B cell (primary cell): ENCODE data around the gene BRF1. TPM values are rescaled to one million over a fixed set of nuclear protein-coding genes. Genes with fewer than 3 reads are reported as not detected.

ENCODE experiments used
- ATAC-seq: fragments of 200-7000 bp; cut with Tn5 transposase; one replicate; pipeline ENCODE4 v1.10.0; 2021; ENCODE audit warnings: low read depth, mild to moderate bottlenecking, moderate number of reproducible peaks, moderate library complexity
- CTCF ChIA-PET: fragments of 350-600 bp; sonication (Branson Sonifier 250); formaldehyde crosslinking; loops from one replicate; lab custom pipeline; 2021; ENCODE audit warnings: antibody characterized with exemption, inconsistent platforms; lab: Charles Lee
- POLR2A ChIA-PET: fragments of 350-600 bp; sonication (Branson Sonifier 250); formaldehyde crosslinking; loops from one replicate; lab custom pipeline; 2021; ENCODE audit warnings: antibody characterized with exemption; lab: Charles Lee
- DNase-seq: peaks from one replicate; pipeline ENCODE4 v3.0.0; 2013
- H2AFZ ChIP-seq: 2 replicates; pipeline ENCODE4 v1.6.1; 2012; ENCODE audit warnings: mild to moderate bottlenecking, low read depth, low read length; ENCODE audit not compliant: insufficient read depth, poor library complexity, severe bottlenecking
- H3K27ac ChIP-seq, 2 donors: 1 replicate in 1 of 2; 2 replicates in 1 of 2; pipeline ENCODE4 v1.5.1; 2012 to 2013; ENCODE audit warnings: low read length in 2 of 2, mild to moderate bottlenecking in 2 of 2, moderate library complexity in 1 of 2
- H3K27me3 ChIP-seq, 4 experiments: fragments of 200-600 bp in 1 of 4; sonication (generic) in 1 of 4; replicated peaks in 1 of 4; 1 replicate in 2 of 4; 2 replicates in 2 of 4; pipeline versions ENCODE4 v1.6.1 to v1.7.0; 2013 to 2016; ENCODE audit warnings: low read length in 3 of 4, mild to moderate bottlenecking in 2 of 4, mixed read lengths in 1 of 4, moderate library complexity in 1 of 4; ENCODE audit not compliant: insufficient read depth in 4 of 4, control insufficient read depth in 3 of 4; ENCODE audit errors: control extremely low read depth in 1 of 4
- H3K36me3 ChIP-seq, 2 experiments: replicated peaks in 1 of 2; 1 replicate in 1 of 2; 2 replicates in 1 of 2; pipeline versions ENCODE4 v1.6.1 to v1.7.1; 2013; ENCODE audit warnings: low read length in 1 of 2; ENCODE audit not compliant: insufficient read depth in 2 of 2, control insufficient read depth in 1 of 2; ENCODE audit errors: control extremely low read depth in 1 of 2, extremely low read depth in 1 of 2
- H3K4me1 ChIP-seq, 2 donors: fragments of 200-600 bp in 1 of 2; sonication (generic) in 1 of 2; 1 replicate in 1 of 2; 2 replicates in 1 of 2; pipeline versions ENCODE4 v1.5.1 to v1.6.1; 2013 to 2017; ENCODE audit warnings: low read length in 2 of 2; ENCODE audit not compliant: control insufficient read depth in 2 of 2, insufficient read depth in 2 of 2
- H3K4me2 ChIP-seq: replicated peaks from 2 replicates; pipeline ENCODE3; 2012; ENCODE audit warnings: mild to moderate bottlenecking, low read depth, low read length; ENCODE audit not compliant: poor library complexity, severe bottlenecking
- H3K4me3 ChIP-seq, 5 experiments: fragments of 200-600 bp in 1 of 5; sonication (generic) in 1 of 5; 1 replicate in 3 of 5; 2 replicates in 2 of 5; pipeline versions ENCODE4 v1.5.1 to v1.7.0; 2011 to 2016; ENCODE audit warnings: low read length in 4 of 5, mild to moderate bottlenecking in 4 of 5, low read depth in 2 of 5, control low read depth in 1 of 5, moderate library complexity in 1 of 5; ENCODE audit not compliant: insufficient read depth in 1 of 5; ENCODE audit errors: control extremely low read depth in 1 of 5, extremely low read depth in 1 of 5
- H3K79me2 ChIP-seq: fragments of 200-600 bp; sonication (generic); one replicate; pipeline ENCODE4 v1.6.0; 2016; ENCODE audit warnings: low read length; ENCODE audit not compliant: control insufficient read depth, insufficient read depth
- H3K9ac ChIP-seq: fragments of 200-600 bp; sonication (generic); 2 replicates; pipeline ENCODE4 v1.6.1; 2017; ENCODE audit warnings: mild to moderate bottlenecking, low read length, moderate library complexity
- H3K9me3 ChIP-seq, 3 donors: one replicate each; pipeline versions ENCODE4 v1.6.1 to v1.7.1; 2013; ENCODE audit warnings: low read length in 2 of 3; ENCODE audit not compliant: control insufficient read depth in 2 of 3, insufficient read depth in 1 of 3; ENCODE audit errors: control extremely low read depth in 1 of 3
- H4K20me1 ChIP-seq: 2 replicates; pipeline ENCODE4 v1.6.0; 2012; ENCODE audit warnings: mild to moderate bottlenecking, low read length; ENCODE audit not compliant: insufficient read depth, control insufficient read depth, poor library complexity, severe bottlenecking
- H3K27ac Mint-ChIP-seq: one replicate; pipeline ENCODE4 v1.8.0; 2021; ENCODE audit warnings: mixed read lengths
- H3K27me3 Mint-ChIP-seq: one replicate; pipeline ENCODE4 v1.8.0; 2021; ENCODE audit warnings: mixed read lengths
- H3K4me1 Mint-ChIP-seq: one replicate; pipeline ENCODE4 v1.8.0; 2021; ENCODE audit warnings: mixed read lengths
- H3K4me3 Mint-ChIP-seq: one replicate; pipeline ENCODE4 v1.8.0; 2021; ENCODE audit warnings: mixed read lengths
- H3K9me3 Mint-ChIP-seq: one replicate; pipeline ENCODE4 v1.8.0; 2022; ENCODE audit warnings: mixed read lengths; ENCODE audit not compliant: insufficient read depth
- EZH2 ChIP-seq: IDR thresholded peaks from 2 replicates; pipeline ENCODE4 v1.6.1; 2012; ENCODE audit warnings: borderline replicate concordance, low read depth, mild to moderate bottlenecking, moderate library complexity, low read length; ENCODE audit not compliant: insufficient read depth, poor library complexity, severe bottlenecking
- WGBS: methylation state at CpG from one replicate; pipeline ENCODE4 v1.1.5; 2013; ENCODE audit warnings: missing lambda C conversion rate; ENCODE audit not compliant: insufficient coverage; 5-methylcytosine and 5-hydroxymethylcytosine counted together
- intact Hi-C: fragments of 100-400 bp; cut with micrococcal nuclease; formaldehyde crosslinking; loops from one replicate; pipeline ENCODE4 v1.10.0; 2022
- polyA plus RNA-seq: library from polyadenylated mRNA; depleted of rRNA; stranded (reverse); fragments of >200 nt; gene quantifications from 2 replicates; pipeline ENCODE4 v1.2.3, GENCODE V29; 2012
- total RNA-seq, 2 donors: library from RNA; stranded (reverse); fragments of 120-200 nt in 1 of 2; gene quantifications; 1 replicate in 1 of 2; 2 replicates in 1 of 2; pipeline versions ENCODE4 v1.2.3 to v1.2.4, GENCODE V29; 2013 to 2022
- TF ChIP-seq, protein P1 (sequence below): fragments of 200-600 bp; IDR thresholded peaks from one replicate; pipeline ENCODE4 v1.8.0; 2022; ENCODE audit warnings: antibody characterized with exemption, mild to moderate bottlenecking

The BRF1 gene
- total and polyA plus RNA-seq, 2 donors (not counting 1 experiment from before 2014, with no cell fraction given): 24.5 to 55.8 TPM

DNA sequence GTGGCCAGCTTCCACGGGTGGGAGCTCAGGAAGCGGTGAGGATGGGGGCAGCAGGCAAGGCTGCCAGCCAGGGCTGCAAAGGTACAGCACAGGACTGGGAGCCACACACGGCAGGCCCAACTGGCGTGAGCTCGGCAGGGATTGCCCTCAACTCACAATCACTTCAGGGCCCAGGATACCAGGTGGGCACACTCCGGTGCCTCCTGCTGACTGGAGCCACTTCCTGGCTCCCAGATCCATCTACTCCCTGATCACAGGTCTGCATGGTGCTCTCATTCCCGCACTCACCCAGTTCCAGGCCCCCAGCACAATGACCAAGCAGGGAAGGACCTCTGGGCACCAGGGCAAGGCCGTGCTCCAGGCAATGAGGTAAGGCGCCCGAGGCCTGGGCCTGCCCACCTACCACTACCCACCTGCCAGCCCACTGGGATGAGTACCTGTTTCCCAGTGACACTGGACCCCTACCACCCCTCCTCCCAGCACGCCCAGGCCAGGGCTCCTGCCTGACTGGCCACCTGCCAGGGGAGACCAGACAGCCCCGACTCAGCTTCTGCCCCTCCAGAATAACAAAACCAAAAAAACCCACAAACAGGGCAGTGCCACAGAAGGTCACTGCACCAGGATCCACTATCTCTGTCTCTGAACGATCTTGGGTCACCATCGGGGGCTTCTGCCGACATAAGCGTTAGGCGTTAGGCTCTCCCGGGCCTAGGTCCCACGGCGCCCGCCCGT, 134.1 kb downstream of the BRF1 start:
- peak overlapping the region; percentile 70 for H3K4me3 Mint-ChIP-seq
- no peaks in the 10 kb centered on the region for H3K79me2 ChIP-seq
- no peak overlapping the region for H3K4me3 ChIP-seq
- peaks cover 24% of the 10 kb centered on the region for H3K4me1 Mint-ChIP-seq
- no peak overlapping the region for H2AFZ ChIP-seq
- H3K9me3 ChIP-seq: no peaks in the 10 kb centered on the region
- ChIA-PET CTCF (no interaction called here), POLR2A (no interaction called here)
- H3K27ac Mint-ChIP-seq: peak overlapping the region; percentile 15
- no peaks in the 10 kb centered on the region for H3K9me3 Mint-ChIP-seq
- H3K27me3 Mint-ChIP-seq: peaks cover 17% of the 10 kb centered on the region
- intact Hi-C loops: no loop called here
- H3K9ac ChIP-seq: no peak overlapping the region
- peaks cover 0 to 47% (median 20%) of the 10 kb centered on the region in 4 experiments for H3K27me3 ChIP-seq
- DNase-seq (no peak), ATAC-seq (no peak)
- no peaks in the 10 kb centered on the region for H4K20me1 ChIP-seq
- peaks cover 15 to 23% of the 10 kb centered on the region in 2 donors for H3K4me1 ChIP-seq
- no peaks in the 10 kb centered on the region for H3K36me3 ChIP-seq
- 69% methylated on average over 22 of the region's 22 CpGs for WGBS
- H3K4me2 ChIP-seq: peak overlapping the region; percentile 89
- no peak for TF ChIP-seq EZH2
- TF ChIP-seq, protein P1, sequence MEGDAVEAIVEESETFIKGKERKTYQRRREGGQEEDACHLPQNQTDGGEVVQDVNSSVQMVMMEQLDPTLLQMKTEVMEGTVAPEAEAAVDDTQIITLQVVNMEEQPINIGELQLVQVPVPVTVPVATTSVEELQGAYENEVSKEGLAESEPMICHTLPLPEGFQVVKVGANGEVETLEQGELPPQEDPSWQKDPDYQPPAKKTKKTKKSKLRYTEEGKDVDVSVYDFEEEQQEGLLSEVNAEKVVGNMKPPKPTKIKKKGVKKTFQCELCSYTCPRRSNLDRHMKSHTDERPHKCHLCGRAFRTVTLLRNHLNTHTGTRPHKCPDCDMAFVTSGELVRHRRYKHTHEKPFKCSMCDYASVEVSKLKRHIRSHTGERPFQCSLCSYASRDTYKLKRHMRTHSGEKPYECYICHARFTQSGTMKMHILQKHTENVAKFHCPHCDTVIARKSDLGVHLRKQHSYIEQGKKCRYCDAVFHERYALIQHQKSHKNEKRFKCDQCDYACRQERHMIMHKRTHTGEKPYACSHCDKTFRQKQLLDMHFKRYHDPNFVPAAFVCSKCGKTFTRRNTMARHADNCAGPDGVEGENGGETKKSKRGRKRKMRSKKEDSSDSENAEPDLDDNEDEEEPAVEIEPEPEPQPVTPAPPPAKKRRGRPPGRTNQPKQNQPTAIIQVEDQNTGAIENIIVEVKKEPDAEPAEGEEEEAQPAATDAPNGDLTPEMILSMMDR: no peak
- no peak overlapping the region for H3K27ac ChIP-seq

DNA sequence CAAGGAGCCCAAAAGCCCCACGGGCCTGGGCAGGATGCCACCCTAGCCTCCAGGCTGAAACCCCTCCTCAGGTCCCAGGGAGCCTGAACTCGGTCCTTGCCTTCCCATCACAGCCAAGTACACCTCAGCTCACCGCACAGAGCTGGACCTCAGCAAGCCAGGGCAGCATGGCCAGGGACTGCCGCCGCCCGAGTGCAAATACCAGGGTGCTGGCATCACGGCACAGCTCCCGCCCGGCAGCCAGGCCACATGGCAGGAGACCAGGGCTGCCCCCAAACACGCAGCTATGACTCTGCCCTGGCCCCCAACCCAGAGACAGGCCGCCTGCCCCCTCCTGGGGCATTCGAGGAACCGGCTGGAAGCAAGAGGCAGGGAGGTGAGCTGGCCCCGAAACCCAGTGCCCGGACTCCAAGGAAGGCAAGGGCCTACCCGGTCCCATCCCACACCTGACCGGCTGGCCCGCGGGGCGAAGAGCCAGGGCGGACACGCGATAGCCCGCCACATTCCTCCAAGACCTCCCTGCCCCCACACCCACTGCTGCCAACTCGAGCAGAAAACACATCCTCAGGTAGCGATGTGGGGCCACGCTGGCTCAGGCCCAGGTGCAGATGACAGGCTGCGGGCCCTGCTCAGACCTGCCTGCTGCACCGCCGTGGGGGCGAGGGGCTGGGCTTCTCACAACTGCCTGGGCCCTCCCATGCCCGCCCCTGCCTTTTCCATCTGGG, 134.9 kb downstream of the BRF1 start:
- no peak for TF ChIP-seq EZH2
- TF ChIP-seq, protein P1: no peak
- peaks cover 15 to 19% of the 10 kb centered on the region in 2 donors for H3K4me1 ChIP-seq
- H3K27me3 ChIP-seq: peaks cover 0 to 41% (median 16%) of the 10 kb centered on the region in 4 experiments
- intact Hi-C loops: no loop called here
- Mint-ChIP-seq H3K27ac (no peak overlapping the region), H3K4me1 (peaks cover 24% of the 10 kb centered on the region), H3K27me3 (peaks cover 17% of the 10 kb centered on the region), H3K4me3 (peak overlapping the region; percentile 70), H3K9me3 (no peaks in the 10 kb centered on the region)
- no peaks in the 10 kb centered on the region for H3K9me3 ChIP-seq
- H4K20me1 ChIP-seq: no peaks in the 10 kb centered on the region
- DNase-seq (no peak), ATAC-seq (no peak)
- H3K9ac ChIP-seq: no peak overlapping the region
- ChIA-PET POLR2A (no interaction called here), CTCF (interaction anchor here (1.4 kb wide), 1 partner anchor 76 kb away, joined by 5 read pairs; no protein-coding TSS in a partner anchor)
- no peak overlapping the region for H3K27ac ChIP-seq
- H3K36me3 ChIP-seq: no peaks in the 10 kb centered on the region
- 94% methylated on average over 31 of the region's 32 CpGs for WGBS
- no peak overlapping the region for H3K4me3 ChIP-seq
- H3K79me2 ChIP-seq: no peaks in the 10 kb centered on the region
- H3K4me2 ChIP-seq: no peak overlapping the region
- no peak overlapping the region for H2AFZ ChIP-seq
